Upper lobe of right lung (tissue), 1 donor: Measurements from ENCODE around the gene DBR1. TPM values are rescaled to one million over a fixed set of nuclear protein-coding genes. Genes with fewer than 3 reads are reported as not detected.

ENCODE experiments used
- ATAC-seq: fragments of 200-7000 bp; cut with Tn5 transposase; one replicate; pipeline ENCODE4 v1.9.1; 2020; ENCODE audit warnings: mild to moderate bottlenecking, moderate library complexity
- DNase-seq: peaks from one replicate; pipeline ENCODE4 v3.0.0-alpha.2; 2020
- H3K27ac ChIP-seq: fragments of 200-600 bp; one replicate; pipeline ENCODE4 v1.8.0; 2022
- H3K27me3 ChIP-seq: fragments of 200-600 bp; one replicate; pipeline ENCODE4 v1.8.0; 2022; ENCODE audit warnings: mild to moderate bottlenecking
- H3K36me3 ChIP-seq: fragments of 200-600 bp; one replicate; pipeline ENCODE4 v1.8.0; 2022
- H3K4me1 ChIP-seq: fragments of 200-600 bp; one replicate; pipeline ENCODE4 v1.8.0; 2022
- H3K4me3 ChIP-seq: fragments of 200-600 bp; one replicate; pipeline ENCODE4 v1.8.0; 2022; ENCODE audit warnings: mild to moderate bottlenecking
- H3K9me3 ChIP-seq: fragments of 200-600 bp; one replicate; pipeline ENCODE4 v1.8.0; 2022
- intact Hi-C: fragments of 100-400 bp; cut with DNase I; formaldehyde crosslinking; loops from one replicate; pipeline ENCODE4 v1.11.0; 2022
- total RNA-seq: library from RNA; stranded (reverse); fragmentation: NEBNext Ultra II Directional; extraction: Animal tissue kit (Norgen Biotek cat#: 25700); gene quantifications from one replicate; pipeline ENCODE4 v1.2.1, GENCODE V29; 2021
- TF ChIP-seq, protein P1 (sequence below): fragments of 200-600 bp; IDR thresholded peaks from one replicate; pipeline ENCODE4 v1.8.0; 2022; ENCODE audit warnings: antibody characterized with exemption
- donor health status: DM: no; HTN: yes; CAD: no; lungs with severe emphysema.

The DBR1 gene
- total RNA-seq, 1 donor from 2014 or later, result 14.8 TPM

DNA sequence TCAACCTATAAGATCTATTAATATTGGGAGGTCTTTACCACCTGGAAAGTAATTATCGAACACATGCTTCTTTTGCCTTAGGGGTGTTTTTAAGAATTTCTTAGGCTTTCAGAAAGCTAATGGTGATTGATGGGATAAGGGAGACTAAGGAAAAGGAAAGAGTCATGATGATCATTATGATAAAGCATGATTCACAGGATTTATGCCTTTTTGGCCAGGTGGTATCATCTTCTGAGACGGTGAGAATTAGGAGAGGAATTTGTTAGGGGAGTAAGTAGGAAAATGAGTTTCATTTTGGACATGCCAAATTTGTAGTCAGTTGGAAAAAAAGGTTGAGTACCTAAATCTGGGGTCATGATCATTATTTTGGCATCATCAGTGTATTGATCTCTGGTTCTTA lies 21.3 kb upstream of the DBR1 start:
- H3K4me1 ChIP-seq, result peaks cover 8% of the 10 kb centered on the region
- intact Hi-C loops, result no loop called here
- H3K9me3 ChIP-seq, result no peaks in the 10 kb centered on the region
- H3K4me3 ChIP-seq, result no peak overlapping the region
- H3K36me3 ChIP-seq, result peaks cover 3% of the 10 kb centered on the region
- ATAC-seq (no peak), DNase-seq (no peak)
- no peaks in the 10 kb centered on the region for H3K27me3 ChIP-seq
- TF ChIP-seq, protein P1, sequence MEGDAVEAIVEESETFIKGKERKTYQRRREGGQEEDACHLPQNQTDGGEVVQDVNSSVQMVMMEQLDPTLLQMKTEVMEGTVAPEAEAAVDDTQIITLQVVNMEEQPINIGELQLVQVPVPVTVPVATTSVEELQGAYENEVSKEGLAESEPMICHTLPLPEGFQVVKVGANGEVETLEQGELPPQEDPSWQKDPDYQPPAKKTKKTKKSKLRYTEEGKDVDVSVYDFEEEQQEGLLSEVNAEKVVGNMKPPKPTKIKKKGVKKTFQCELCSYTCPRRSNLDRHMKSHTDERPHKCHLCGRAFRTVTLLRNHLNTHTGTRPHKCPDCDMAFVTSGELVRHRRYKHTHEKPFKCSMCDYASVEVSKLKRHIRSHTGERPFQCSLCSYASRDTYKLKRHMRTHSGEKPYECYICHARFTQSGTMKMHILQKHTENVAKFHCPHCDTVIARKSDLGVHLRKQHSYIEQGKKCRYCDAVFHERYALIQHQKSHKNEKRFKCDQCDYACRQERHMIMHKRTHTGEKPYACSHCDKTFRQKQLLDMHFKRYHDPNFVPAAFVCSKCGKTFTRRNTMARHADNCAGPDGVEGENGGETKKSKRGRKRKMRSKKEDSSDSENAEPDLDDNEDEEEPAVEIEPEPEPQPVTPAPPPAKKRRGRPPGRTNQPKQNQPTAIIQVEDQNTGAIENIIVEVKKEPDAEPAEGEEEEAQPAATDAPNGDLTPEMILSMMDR, result no peak
- no peak overlapping the region for H3K27ac ChIP-seq

DNA sequence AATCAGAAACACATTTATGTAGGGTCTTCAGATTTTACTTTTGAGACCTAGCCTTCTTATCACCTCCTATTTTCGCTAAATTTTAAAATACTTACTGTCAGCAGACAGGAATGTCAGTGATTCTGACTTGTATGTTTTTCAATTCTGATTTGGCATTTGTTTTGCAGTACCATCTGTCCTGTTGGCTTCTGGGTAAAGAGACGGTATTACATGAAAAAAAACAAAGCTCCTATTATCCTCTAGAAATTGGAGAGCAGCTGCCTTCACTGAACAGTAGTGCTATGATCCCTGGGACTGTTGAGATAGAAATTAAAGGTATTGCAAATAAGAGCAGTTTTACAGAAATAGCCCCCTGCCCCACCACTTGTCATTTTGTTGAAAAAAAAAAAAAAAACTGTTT lies 20.8 kb upstream of the DBR1 start:
- Histone ChIP-seq H3K9me3 (no peaks in the 10 kb centered on the region), H3K4me1 (peaks cover 8% of the 10 kb centered on the region), H3K27ac (no peak overlapping the region), H3K27me3 (no peaks in the 10 kb centered on the region), H3K4me3 (no peak overlapping the region), H3K36me3 (peaks cover 7% of the 10 kb centered on the region)
- intact Hi-C loops, result no loop called here
- DNase-seq (no peak), ATAC-seq (no peak)
- TF ChIP-seq, protein P1, result no peak

DNA sequence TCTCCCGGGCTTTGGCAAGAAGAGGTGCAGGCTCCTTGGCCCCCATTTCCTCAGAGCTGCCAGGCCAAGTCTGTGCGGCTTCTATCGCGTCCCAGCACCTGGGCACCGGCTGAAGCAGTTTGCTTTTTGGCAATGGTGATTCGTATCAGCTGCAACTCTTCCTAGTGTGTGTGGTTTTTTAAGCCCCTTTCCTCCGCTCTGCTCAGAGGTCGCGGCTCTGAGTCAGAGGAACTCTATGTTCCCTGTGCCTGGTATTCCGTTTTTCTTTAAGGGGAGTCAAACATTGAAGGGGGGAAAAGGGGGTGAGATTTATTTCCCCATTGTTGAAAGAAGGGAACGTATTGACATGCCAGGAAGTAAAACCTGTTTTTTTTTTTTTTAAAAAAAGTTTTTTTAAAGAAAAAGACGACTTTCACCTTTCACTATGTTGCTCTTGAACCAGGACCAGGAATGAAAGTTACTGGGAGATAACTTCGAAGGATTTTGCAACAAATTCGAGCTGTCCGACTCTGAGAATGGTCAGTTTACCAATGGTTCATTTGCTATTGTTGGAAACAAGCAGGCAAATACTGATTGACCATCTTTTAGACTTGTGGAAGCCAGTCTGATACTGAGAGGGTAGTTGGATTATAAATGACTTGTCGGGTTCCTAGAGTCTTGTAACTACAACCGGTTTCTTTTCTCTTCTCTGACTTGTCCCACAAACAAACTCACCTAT lies 13.5 kb upstream of the DBR1 start:
- intact Hi-C loops, result no loop called here
- peak; percentile 53 for ATAC-seq
- DNase-seq, result no peak
- Histone ChIP-seq H3K9me3 (no peaks in the 10 kb centered on the region), H3K27ac (peak overlapping the region; percentile 98), H3K4me1 (peaks cover 24% of the 10 kb centered on the region), H3K27me3 (peaks cover 4% of the 10 kb centered on the region), H3K4me3 (peak overlapping the region; percentile 97), H3K36me3 (peaks cover 7% of the 10 kb centered on the region)
- TF ChIP-seq, protein P1, result no peak

DNA sequence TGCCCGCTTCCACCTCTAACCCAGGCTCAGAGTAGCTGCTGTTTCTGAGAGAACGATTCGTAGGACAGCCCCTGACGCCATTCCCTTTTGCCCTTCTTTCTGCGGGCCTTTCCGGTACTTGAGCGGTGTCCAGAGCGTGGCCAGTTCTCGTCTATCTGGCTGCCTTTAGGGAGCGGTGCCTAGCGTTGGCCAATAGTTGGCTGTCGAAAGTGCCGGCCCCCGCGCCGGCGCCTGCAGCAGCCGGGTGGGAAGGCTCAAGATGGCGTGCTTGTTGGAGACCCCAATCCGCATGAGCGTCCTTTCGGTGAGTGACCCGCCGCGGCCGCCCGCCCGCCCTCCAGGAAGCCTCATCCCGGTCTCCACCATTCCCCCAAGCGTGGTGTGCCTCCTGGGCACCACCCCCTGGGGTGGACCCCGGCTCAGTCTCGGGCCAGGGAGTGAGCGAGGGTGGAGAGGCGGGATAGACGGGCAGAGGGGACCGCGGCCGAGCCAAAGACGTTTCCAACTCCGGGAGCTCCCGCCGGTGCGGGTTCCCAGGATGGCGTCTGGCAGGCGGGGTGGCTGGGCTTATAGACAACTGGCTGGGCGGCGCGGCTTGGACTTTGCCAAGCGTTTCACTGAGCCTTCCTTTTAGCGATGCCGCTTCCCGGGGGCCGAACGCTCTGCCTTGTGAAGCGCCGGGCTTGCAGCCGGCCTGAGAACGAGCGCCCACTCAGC lies 12.7 kb upstream of the DBR1 start, which contains the start of gene ARMC8:
TSS of gene ARMC8 (plus strand) at position 6 of the 717 bp plus-strand sequence. CDS start at position 260, 254 bp downstream.
- Histone ChIP-seq H3K27me3 (peaks cover 4% of the 10 kb centered on the region), H3K27ac (peak within 1 kb of the TSS; percentile 98), H3K4me1 (peaks cover 24% of the 10 kb centered on the region), H3K4me3 (peak within 1 kb of the TSS; percentile 97), H3K9me3 (no peaks in the 10 kb centered on the region), H3K36me3 (peaks cover 7% of the 10 kb centered on the region)
- DNase-seq (peak; percentile 80), ATAC-seq (peak; percentile 73)
- intact Hi-C loops, result no loop called here
- TF ChIP-seq, protein P1, result no peak

DNA sequence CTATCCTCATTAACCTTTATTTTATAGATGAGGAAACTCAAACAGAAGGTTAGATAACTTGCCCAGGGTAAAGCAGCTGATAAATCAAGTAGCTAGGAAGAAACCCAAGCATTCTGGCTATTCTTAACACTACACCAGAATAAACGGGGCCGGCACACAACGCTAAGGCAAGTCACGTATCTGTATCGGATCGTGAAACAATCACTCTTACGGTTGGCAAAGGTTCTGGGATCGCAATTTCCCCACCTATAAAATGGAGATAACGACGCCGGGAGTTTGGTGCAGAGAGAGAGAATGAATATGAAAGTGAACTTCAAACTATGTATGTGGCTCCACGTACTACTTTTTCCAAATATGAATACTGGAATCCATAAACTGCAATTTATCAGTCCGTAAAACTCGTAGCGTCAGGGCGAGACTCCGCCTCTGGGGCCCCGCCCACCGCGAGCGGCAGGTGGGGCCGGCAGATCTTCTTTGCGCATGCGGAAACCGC lies 12.1 kb upstream of the DBR1 start:
- intact Hi-C loops, result no loop called here
- peak; percentile 98 for ATAC-seq

More for the DNA sequence above, 12.1 kb upstream of the DBR1 start:
- Histone ChIP-seq H3K27me3 (peaks cover 4% of the 10 kb centered on the region), H3K27ac (peak overlapping the region; percentile 98), H3K9me3 (no peaks in the 10 kb centered on the region), H3K36me3 (peaks cover 7% of the 10 kb centered on the region), H3K4me3 (peak overlapping the region; percentile 97), H3K4me1 (peaks cover 24% of the 10 kb centered on the region)
- DNase-seq, result peak; percentile 96
- TF ChIP-seq, protein P1, result no peak
